Inferior parietal cortex (tissue), 1 donor: ENCODE results near the gene PXYLP1.

Source experiments
- DNase-seq: peaks from one replicate; pipeline ENCODE4 v3.0.0-alpha.2; 2016; ENCODE audit errors: extremely low spot score

PXYLP1 gene

DNA sequence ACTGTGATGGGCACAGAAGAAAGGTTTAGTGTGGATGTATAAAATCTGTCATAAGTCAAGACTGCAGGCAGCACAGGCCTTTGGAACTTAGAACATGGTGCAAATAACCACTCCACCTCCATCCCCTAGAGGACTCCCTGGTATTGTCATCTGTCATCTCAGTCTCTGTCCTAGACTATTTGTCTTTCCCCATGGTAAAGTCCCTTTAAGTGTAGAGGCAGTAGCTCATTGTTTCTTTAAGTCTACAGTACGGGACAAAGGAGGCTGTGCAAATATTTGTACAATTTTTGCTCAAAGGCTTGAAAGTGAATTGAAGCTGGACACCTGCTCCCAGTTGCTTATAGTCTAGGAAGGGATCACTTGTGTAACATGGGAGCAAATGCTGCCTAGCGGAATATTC lies 3.2 kb upstream of the PXYLP1 start:
- no peak for DNase-seq

DNA sequence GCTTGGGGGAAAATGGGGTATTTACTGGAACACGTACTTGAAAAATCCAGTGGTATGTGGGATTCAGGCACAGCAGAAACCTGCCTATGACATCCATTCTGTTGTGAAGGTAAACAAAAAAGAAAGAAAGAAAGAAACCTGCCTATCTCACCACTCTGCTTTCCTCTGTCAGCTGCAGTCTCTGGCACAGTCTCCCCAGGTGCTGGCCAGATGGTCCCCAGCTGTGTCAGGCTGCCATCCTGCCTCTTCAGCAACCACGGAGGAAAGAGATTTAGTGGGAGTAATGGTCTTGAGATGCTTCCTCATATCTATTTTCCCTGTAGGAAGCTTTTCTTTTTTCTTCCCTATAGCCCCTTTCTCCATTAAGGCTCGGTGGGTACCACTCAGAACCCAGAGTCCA lies 2.5 kb upstream of the PXYLP1 start:
- DNase-seq, result no peak

GRCh38 chr3:141230293-141230692 lies 1.3 kb upstream of the PXYLP1 start:
- DNase-seq, result no peak

DNA sequence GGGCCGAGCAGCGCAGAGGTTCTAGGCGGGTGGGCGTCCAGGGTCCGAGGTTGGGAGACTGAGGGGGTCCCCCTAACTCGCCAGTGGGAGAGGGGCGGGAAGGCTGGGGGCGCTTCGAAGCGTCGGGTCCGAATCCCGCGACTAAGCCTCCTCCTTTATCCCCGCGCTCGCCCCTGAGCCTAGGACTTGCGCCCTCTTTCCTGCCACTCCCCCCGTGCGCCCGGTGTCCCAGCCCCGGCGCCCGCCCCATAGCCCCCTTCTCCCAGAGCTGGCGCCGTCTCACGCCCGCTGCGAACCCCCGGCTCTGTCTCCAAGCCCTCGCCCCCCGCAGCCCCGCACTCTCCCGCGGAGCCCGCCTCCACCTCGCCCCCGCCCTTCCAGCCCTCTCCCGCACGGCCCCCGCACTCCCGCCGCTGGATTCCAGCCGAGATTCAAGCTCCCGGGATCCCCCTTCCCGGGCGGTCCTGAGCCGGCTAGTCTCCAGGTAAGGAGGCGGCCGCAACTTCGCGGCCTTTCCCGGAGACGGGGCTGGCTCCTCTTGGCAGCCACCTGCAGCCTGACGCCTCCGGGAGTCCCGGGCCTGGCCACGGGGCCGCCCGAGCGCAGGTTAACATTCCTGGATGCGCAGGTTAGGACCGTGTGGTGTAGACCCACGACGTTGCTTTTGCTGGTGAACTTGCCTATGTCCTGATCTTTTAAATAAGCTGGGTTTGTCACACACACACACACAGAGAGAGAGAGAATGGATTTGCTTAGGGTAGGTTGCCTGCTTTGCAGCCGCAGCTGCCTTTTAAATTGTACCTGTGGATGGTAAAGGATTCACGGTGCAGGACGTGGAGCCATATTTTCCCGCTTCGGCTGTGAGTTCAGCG lies 563 bp downstream of the PXYLP1 start:
- no peak for DNase-seq

DNA sequence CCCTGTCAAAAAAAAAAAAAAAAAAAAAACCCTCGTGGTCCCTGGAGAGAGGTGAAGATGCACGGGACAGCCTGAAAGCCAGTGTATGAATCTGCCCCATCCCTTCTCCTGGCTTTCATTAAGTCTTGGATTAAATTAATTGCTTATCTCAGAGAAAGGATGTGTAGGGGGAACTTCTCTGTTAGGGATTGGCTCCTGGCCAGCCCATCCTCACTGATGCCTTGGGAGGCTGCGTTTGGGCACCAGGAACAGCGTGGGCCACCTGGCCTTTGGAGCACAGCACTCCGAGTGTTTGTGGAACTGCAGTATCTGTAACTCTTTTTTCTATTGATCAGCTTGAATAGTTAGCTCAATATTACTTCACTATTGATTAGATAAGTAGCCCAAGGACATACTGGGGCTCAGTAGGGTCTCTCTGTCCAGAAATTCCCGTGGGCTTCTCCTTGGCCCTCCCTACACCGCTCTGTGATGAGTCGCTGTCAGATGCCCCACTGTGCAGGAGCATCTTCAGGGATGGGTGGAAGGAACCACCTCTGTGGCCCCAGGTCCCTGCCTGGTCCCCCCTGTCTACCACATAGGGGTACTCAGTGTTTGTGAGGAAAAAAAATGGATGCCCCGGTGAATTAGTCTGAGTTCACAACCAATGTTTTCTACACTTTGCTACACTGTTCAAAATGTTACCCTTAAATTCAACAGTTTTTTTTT lies 2.0 kb downstream of the PXYLP1 start:
- DNase-seq, result no peak

DNA sequence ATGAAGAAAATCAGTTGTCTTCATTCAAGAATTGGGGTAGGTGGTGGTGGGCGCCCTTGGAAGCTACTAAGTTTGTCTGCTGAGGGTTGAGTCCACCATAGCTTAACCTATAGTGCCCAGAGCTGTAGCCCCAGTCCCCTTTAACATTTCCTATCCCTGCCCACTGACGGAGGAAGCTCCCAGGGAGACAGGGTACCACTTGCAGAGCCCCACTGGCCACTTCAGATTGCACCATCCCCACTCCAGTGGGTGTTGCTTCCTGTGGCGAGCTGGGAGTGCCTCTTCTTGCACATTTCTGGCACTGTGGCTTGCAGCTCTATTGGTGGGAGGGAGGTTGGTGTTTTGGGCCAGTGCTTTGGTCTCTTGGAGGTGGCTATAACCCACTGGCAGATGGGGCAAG lies 2.7 kb downstream of the PXYLP1 start:
- DNase-seq, result no peak

DNA sequence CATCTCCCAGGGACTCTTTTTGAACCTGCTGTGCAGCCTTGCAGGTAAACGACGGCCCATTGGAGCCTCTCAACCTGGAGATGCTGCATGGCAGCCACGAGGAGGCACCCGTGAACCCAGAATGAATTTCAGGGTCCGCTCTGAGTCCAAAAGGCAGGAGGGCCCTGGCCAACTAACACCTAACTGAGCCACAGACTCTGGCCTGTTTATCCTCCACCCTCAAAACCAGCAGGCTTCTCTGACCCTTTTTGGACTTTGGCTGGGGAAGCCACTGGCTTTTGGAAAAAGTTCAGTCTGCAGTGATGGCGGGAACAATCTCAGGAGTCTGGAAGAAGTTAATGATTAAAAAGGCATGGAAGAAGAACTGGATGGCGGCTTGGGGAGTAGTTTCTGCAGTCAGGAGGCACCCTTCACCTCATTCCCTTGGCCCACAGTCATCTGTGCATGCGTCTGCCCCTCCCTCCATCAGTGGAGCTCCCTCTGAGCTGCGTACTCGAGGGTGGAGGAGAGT lies 4.1 kb downstream of the PXYLP1 start:
- no peak for DNase-seq

GRCh38 chr3:141236361-141236760 lies 4.7 kb downstream of the PXYLP1 start:
- no peak for DNase-seq

GRCh38 chr3:141237701-141238521 lies 6.3 kb downstream of the PXYLP1 start:
- no peak for DNase-seq

GRCh38 chr3:141239511-141240281 lies 8.1 kb downstream of the PXYLP1 start:
- DNase-seq, result no peak

- no peak for DNase-seq
Observed at GRCh38 chr3:141240286-141240685, 8.7 kb downstream of the PXYLP1 start.

- no peak for DNase-seq
Observed at GRCh38 chr3:141240687-141241615, 9.3 kb downstream of the PXYLP1 start.

DNA sequence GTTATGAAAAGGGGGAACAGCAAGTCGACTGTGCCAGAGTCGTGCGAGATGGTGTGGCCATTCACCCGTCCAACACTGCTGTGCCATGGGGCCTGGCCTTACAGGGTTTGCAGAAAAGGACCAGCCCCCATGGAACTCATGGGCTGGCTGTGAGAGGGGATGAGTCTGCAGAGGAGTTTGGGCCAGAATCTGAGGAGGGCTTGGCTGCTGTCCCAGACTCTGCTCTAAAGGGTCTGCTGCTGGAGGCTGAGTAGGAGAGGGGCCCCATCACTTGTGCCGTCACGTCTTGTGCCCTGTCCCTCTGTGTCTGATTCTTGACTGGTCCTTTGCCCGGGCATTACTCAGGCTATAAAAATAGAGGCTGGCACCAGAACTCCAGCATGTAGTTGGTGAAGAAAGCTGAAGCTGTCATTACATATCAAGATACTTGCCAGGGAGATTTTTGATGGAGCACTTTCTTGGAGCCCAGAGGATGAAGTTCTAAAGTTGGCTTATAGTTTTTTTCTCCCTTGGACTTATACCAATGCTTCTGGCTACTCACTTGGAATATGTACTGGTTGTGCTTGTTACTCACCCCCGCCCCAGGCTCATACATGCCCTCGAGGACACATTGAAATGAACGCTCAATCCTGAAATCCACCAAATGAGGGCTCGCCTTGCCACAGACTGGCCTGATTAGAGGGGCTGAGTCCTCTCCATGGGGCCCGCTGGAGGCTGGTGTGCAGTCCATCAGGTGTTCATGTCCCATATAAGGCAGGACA lies 10.2 kb downstream of the PXYLP1 start:
- no peak for DNase-seq

GRCh38 chr3:141242377-141243092 lies 10.9 kb downstream of the PXYLP1 start:
- no peak for DNase-seq

- DNase-seq, result no peak
Observed at GRCh38 chr3:141243271-141243707, 11.7 kb downstream of the PXYLP1 start.

- DNase-seq, result no peak
Observed at GRCh38 chr3:141246224-141246957, 14.8 kb downstream of the PXYLP1 start.

DNA sequence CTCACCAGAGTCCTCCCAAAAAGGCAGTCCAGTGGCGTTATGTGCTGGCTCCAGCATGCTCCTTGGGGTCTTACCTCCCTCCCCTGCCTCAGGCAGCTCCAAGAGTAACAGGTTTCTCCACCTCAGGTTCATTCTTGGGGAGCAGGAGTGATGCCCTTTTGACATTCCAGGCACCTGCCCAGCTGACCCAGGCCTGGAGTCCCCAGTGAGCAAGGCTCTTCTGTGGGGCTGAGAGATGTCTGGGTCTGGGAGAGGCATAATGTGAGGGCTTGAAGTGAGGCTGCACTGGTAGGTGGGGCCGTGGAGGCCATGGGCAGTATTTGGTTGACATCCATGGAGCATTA lies 15.3 kb downstream of the PXYLP1 start:
- DNase-seq, result no peak

- no peak for DNase-seq
Observed at GRCh38 chr3:141248064-141248463, 16.4 kb downstream of the PXYLP1 start.
